HG03432 (cell line): ENCODE measurements around the gene OSBPL10.
"Not testable (repeated sequence)": the region's sequence is repeated elsewhere in the genome, so short reads cannot be mapped to it uniquely, and the experiment has no call there.

Experiments used
- ATAC-seq: cut with Tn5 transposase; IDR thresholded peaks from one replicate; pipeline ENCODE4 v1.9.1; 2021; ENCODE audit warnings: mild to moderate bottlenecking, moderate library complexity; ENCODE audit not compliant: unreplicated experiment

The OSBPL10 gene

GRCh38 chr3:31862666-31863279 is 118.3 kb downstream of the OSBPL10 start:
- no peak for ATAC-seq

GRCh38 chr3:31861826-31862225 is 119.2 kb downstream of the OSBPL10 start:
- ATAC-seq: no peak

- ATAC-seq: not testable (repeated sequence)
Measured at GRCh38 chr3:31860642-31861041, 120.4 kb downstream of the OSBPL10 start.

- no peak for ATAC-seq
Measured at GRCh38 chr3:31859245-31859644, 121.8 kb downstream of the OSBPL10 start.

DNA sequence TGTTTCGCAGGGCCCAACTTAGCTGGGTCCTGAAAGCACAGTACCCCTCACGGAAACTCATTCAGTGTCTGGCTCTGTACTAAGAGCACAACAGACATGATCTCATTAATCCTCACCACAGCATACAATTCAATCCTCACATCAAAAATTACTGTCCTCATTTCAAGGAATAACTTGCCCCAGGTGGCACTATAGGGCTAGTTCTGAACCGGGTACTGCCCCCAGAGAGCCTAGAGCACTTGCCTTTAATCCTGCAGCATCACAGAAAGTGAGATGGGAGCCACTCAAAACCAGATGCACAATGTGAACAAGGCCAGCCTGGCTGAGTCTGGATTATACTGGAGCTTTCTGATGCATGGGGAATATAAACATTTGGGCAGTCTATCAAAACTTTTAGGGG is 122.6 kb downstream of the OSBPL10 start:
- ATAC-seq: no peak

GRCh38 chr3:31853580-31853979 is 127.5 kb downstream of the OSBPL10 start:
- ATAC-seq: no peak

DNA sequence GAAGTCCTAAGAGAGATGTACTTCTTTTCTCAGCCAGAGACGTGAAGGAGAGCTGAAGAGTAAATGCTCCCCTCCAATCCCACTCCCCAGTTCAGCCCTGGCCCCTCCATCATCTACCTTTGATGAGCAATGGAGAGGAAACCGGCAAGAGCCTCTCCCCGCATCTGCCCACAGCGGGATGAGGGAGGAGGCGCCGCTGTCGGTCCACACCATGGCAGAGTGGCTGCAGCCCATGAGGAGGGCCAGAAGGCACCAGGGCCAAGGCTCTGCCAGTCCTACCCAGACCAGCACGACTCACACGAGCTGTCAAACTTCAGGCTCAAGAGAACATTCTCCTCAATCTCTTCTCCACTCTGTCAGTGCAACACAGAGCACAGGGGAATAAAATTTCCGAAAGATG is 129.8 kb downstream of the OSBPL10 start:
- no peak for ATAC-seq

GRCh38 chr3:31848911-31849310 is 132.2 kb downstream of the OSBPL10 start:
- no peak for ATAC-seq

- no peak for ATAC-seq
Measured at GRCh38 chr3:31848163-31848818, 132.8 kb downstream of the OSBPL10 start.

- no peak for ATAC-seq
Measured at GRCh38 chr3:31847760-31848159, 133.3 kb downstream of the OSBPL10 start.

DNA sequence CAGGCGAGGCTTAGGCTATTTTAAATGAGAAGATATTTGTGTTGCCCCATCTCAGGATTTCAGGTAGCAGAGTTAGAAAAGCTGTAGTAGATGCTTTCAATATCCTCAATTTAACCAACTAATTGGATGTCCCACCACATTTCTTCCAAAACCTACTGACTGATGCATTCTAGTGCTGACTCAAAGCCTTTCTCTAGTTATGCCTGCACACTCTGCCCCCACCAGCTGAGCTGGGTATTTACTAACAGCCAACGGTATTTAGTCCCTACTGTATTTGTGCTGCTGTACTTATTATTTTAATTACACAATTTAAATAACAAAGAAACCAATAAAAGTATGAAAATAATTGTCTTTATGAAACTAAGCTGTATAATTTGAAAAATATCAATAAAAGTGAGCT is 139.5 kb downstream of the OSBPL10 start:
- ATAC-seq: no peak

- ATAC-seq: no peak
Measured at GRCh38 chr3:31840252-31840651, 140.8 kb downstream of the OSBPL10 start.

DNA sequence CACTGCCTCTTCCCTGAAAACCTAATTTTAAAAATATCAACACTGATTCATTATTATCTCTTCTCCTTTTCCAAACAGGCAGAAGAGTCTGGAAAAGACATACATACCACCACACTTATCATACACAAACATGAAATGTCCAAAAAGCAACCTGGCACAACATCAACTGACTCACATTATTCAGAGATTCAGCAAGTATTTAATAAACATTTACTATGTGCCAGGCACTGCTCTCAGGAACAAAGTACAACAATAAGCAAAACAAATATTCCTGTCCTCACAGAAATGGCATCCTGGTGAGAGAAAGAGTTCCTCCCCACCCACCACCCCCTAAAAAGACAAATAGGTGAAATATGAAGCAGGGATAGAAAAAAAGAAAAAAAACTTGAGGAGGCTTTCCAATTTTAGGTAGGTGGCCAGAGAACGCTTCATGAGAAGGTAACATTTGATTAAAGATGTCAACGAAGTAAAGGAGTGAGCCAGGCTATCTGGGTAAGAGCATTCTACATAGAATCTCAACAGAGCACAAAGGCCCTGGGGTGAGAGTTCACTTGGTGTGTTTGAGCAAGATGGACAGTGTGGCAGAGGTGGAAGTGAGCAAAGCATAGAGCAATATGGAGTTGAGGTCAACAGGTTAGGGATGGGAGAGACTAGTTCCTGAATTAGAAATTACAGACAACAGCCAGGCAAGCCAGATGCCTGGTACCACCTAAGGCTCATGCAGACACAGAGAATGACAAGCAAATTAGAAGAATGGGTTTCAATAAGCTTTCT is 141.7 kb downstream of the OSBPL10 start:
- no peak for ATAC-seq

- no peak for ATAC-seq
Measured at GRCh38 chr3:31836131-31837075, 144.7 kb downstream of the OSBPL10 start.

DNA sequence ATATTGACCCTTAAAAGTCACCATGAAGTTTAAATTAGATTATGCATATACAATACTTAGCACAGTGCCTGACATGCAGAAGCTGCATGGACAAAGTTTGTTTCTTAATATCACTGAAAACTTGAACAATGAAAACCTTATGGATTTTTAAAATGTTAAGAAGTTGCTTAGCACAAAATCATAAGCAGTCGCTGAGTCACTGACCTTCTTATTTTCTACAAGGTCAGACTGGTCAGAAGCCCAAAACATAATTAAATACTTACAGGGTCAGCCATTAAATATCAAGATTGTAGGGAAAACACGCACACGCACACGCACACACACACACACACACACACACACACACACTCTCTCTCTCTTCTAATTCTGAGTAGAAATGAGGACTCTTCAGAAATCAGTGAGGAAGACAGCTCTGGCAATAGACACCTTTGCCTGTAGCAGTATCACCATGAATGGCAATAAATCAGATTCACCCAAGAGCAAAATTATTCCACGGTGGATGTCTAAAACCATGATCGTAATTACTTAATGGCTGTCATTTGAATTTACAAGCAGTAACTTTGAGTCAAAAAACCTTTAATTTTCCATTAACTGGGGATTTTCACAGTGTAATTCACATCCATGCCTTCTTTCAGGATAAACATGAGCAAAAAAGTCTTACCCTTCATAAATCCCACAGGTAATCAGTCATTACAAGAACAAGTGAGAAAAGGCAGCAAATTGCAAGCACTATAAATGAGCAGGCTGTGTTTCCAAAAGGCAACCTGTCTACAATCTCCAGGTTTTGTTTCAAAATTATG is 147.5 kb downstream of the OSBPL10 start:
- no peak for ATAC-seq

- no peak for ATAC-seq
Measured at GRCh38 chr3:31832551-31832950, 148.5 kb downstream of the OSBPL10 start.

DNA sequence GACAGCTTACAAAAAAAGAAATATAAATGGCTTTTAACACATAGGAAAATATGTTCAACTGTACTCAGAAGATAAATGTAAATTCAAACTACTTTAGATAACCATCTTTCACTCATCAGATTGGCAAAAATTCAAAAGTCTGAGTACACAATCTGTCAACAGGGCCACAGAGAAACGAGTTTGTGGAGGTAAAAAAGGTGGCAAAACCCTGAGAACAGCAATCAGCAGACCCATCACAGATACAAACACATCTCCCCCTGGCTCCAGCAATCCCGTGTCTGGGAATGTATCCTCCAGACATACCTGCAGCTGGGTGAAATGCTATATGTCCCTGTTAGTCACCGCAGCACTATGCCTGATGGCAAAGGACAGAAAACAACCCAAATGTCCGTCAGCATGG is 149.5 kb downstream of the OSBPL10 start:
- ATAC-seq: no peak

DNA sequence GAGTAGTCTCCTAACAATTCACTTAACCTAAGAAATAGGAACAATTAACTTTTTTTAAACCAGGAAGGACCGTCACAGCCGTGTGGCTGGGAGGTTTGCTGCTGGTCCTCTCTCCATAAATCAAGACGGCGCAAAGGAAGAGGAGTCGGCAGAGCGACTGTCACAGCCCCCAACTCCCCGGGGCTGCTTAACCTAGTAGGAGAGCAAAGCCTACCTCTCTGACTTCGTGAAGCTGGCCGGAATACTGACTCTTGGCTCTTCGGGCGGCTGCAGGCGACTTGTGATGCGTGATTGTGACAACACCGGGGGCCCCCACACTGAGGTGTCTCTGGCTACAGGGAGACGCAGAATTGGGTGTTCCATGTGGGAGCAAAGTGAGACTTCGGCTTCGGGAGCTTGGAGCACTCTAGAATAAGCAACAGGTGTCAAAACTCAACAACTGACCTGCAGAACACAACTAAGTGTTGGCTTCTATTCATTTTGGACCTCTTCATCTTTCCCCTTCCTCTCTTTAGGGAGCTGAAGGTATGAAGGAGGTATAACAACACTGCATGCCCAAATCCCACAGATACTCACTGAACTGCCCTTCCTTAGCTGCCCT is 151.1 kb downstream of the OSBPL10 start:
- ATAC-seq: no peak

- ATAC-seq: no peak
Measured at GRCh38 chr3:31829010-31829409, 152.1 kb downstream of the OSBPL10 start.

DNA sequence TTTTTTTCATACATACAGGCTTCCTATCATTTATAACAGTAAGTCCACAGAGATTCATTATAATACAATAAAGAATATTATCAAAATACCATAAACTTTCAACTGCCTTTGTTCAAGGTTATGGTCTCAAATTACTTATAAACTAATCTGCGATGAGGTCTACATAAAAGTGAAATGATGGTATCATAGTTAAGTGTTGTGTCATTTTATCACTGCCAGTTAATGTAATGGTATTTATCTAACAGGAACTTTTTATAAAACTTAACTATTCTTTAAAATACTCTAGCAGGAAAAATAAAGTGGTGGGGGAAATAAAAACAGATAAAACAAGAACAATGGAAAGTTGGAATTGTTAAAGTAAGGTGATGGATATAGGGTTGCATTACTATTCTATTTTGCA is 153.1 kb downstream of the OSBPL10 start:
- ATAC-seq: no peak
